ENCODE data around the gene IP6K2.
"Not testable (repeated sequence)": the region's sequence is repeated elsewhere in the genome, so short reads cannot be mapped to it uniquely, and the experiment has no call there.

Gene IP6K2

DNA sequence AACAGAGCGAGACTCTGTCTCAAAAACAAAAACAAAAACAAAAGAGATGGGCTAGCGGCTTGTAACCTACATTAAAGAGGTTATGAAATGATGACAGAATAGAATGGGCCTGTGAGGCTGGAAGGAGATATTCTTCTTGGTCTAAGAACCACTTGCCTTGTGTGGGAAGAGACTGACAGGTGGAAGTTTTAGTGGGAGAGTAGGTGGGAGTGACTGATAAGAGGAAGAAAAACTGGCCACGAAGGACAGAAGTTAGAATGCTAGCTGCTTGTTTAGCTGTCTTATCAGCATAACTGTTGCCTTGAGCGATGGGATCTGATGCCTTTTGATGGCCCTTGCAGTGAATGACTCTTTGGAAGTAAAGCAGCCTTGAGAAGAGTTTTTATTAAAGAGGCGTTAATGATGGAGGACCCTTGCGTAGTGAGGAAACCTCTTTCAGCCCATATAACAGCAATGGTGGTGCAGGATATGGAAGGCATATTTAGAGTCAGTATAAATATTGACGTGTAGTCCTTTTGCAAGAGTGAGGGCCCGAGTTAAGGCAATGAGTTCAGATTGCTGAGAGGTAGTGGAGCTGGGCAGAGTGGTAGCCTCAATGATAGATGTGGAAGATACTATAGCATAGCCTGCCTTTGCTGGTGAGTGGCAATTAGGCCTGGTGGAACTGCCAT is 8.3 kb upstream of the IP6K2 start:
- not testable (repeated sequence) for DNase-seq

DNA sequence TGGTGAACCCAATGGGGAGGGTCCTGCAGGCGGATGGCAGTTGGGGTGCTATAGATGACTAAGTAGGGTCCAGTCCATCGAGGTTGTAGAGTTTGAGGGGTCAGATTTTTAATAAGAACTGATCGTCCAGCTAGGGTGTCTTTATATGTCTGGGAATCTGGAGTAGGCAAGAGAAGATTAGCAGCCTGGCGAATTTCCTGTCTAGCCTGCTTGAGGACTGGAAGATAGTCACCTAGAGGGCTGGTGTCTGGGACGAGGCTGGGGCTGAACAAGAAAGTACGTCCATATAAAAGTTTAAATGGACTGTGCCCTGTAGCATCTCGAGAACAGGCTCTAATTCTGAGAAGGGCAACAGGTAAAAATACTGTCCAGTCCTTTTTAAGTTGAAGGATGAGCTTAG is 6.7 kb upstream of the IP6K2 start:
- DNase-seq: no peak

DNA sequence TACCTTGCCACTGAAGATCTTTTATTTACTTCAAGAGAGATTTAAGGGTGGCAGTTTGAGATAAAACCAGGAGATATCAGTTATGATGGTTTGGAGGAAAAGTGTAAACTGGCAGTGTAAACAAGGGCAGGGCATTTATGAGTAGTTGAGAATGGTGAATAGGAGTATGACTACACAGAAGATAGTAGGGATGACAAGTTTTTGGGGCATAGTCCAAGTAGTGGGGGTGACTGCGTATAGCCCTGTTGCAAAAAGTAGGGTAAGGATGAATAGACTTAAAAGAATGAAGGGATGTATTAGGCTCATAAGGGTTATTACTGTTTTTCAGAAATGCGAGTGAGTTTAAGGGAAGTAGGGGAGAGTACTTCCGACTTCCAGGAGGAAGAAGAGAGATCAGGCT is 6.3 kb upstream of the IP6K2 start:
- not testable (repeated sequence) for DNase-seq

DNA sequence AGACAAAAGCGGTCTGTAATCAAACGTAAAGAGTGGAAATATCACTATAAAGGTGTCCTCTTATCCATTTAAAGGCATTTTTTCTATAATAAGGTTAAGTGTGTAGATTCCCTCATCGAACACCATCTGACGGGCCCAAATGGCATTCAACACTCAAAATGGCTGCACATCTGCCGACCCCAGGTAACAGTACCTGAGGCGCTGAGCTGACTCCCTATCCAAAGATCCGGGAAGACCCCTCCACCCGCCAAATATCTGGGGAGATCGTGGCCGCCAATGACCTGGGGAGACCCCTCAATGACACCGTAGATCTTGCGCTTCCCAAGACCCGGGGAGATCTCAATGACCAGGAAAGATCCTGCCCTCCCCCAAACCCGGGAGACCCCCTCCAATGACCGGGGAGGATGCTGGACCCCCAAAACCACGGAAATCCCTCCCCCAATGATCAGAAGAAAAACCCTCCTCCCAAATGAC is 476 bp downstream of the IP6K2 start:
- DNase-seq: peak; percentile 49

DNA sequence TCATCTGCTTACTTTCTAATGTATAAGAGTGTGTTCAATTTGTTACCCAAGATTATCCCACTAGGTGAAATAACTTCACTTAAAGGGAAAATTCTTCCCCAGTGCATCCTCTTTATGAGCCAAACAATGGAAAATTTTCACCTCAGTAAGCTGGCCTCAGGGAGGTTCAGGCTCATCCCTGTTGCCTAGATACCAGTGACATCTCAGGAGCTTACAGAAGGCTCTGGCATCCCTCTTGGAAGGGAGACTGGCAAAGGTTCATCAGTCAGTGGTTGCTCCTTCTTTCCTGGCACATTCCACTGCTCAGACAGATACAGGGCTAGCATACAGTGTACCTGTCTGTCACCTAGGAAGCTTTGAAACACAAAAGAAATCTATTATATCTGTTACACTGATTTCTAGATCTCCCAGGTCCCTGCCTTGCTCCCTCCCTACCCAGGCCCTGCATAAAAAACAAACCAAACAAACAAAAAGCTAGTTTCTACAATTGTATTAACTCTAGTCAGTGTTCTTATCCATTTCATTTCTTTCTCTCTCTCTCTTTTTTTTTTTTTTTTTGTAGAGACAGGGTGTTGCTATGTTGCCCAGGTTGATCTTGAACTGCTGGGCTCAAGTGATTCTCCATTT is 1.7 kb downstream of the IP6K2 start:
- DNase-seq: no peak

DNA sequence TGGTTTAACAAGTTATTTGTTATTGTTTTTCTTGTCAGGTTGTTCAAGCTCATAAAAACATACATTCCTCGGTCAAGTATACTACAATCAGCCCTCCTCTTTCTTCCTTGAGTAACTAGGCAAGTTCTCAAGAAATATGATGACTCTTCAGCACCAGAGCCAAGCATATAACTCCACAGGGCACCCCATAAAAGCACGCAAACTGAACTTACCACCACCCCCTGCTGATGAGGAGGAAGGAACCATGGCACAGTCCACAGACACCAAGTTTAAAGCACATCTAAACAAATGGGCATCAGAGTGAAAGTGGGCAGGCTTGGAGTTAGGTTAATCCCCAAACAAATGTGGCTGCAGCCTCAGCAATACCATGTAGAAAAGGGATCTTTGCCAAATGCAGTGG is 5.3 kb downstream of the IP6K2 start:
- DNase-seq: no peak

DNA sequence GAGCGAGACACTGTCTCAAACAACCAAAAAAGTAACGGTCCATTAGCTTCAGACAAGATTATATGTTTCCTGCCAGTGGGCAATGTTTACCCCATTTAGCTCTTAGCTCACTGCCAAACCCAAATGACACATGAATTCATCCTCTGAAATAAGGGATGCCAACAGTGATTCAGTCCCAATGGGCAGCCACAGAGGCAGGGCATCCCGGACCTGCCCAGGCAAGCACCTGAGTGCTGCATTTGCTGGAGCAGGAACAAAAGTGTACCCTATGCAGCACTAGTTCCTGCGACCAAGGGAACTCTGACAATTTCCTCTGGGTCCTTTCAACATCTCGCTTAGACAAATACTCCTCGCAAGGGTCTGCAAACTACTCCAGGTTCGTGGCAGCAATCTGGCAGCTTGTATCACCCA is 8.0 kb downstream of the IP6K2 start:
- no peak for DNase-seq

DNA sequence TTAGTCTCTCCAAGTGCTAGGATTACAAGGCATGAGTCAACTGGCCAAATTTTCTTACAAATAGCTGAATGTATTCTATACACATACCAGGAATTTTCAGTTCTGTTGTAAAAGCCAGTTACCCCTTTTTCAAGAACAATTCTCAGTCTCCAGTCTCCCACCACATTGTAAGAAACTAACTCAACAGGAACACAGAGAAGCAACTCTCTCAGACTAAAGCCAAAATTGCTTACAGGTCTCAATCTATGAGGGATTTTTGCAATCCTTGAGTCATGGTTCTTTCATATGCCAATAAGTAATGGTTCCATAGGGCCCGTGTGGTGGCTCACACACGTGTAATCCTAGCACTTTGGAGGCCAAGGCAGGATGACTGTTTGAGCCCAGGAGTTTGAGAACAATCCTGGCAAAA is 8.5 kb downstream of the IP6K2 start:
- no peak for DNase-seq

DNA sequence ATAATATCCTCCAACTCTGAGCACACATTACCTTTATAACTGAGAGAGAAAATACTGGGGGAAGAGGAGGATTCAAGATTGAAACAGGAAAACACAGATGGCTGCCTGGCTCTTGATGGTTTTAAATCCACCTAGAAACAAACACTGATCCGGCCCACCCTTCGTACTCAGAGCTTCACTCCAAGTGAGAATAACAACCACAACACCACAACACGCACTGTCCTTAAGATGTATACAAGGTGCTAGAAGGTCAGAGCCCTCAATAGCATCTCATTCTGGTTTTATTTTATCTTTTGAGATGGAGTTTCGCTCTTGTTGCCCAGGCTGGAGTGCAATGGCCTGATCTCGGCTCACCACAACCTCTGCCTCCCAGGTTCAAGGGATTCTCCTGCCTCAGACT is 9.9 kb downstream of the IP6K2 start:
- DNase-seq: no peak

DNA sequence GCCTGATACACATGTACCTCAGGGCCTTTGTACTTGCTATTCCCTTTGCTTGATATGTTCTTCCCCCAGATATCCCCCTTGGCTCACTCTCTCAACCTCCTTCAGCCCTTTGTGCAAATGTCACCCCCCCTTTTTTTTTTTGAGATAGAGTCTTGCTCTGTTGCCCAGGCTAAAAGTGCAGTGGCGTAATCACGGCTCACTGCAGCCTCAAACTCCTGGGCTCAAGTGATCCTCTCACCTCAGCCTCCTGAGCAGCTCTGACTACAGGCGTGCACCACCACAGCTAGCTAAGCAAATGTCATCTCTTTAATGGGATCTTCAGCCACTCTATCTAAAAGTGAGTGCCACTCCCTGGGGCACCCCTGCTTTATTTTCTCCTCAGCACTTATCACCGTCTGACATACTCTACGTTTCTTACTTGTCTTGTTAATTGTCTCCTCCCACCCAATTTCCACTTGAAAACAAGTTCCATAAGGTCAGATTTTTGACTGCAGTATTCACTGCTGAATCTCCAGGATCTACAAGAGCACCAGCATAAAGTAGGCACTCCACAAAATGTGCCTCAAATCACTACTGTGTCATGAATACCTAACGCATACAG is 14.6 kb downstream of the IP6K2 start:
- DNase-seq: no peak

DNA sequence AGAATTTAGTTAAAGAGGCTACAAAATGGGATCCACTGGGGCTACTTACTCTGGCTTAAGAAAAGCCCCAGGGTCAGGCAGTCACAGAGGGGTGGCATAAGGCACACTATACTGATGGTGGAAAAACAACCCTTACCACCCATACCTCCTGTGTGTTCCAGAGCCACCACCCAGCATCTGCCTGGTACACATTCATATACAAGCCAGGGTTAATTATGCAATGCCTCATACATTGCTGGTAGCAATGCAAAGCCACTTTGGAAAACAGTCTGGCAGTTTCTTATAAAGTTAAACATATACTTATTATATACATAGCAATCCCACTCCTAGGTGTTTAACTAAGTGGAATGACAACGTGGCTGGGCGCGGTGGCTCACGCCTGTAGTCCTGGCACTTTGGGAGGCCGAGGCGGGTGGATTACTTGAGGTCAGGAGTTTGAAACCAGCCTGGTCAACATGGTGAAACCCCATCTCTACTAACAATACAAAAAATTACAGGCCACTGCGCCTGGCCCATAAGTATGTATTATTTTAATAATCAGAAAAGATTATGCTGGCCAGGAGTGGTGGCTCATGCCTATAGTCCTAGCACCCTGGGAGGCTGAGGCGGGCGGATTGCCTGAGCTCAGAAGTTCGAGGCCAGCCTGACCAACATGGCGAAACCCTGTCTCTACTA is 16.2 kb downstream of the IP6K2 start:
- DNase-seq: no peak

DNA sequence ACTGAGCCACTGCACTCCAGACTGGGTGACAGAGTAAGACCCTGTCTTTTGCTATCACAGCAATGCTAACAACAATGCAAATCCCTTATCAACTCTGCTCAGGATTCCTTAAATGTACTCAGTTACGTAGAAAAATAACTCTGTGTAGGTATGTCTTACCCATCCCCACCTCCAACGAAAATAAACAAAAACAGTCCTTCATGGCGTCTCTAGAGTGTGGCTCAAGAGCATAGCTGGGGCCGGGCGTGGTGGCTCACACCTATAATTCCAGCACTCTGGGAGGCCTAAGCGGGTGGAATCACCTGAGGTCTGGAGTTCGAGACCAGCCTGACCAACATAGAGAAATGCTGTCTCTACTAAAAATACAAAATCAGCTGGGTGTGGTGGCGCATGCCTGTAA is 18.1 kb downstream of the IP6K2 start:
- no peak for DNase-seq

DNA sequence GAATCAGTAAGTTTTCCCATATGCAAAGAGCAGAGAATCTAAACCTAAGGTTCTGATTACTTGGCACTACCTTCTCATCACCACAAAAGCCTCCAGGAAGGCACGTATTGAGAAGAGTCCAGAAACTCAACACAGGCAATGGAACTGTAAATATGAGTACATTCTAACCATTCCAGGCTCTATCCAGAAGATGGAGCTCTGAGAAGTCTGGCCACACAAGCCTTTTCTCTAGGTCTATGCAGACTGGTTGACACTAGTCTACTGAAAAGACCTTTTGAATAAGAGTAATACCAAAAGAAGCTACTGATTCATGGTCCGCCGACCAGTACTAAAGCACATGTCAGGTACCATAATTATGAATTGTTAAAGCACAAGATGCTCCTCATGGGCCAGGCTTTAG is 19.1 kb downstream of the IP6K2 start:
- no peak for DNase-seq

DNA sequence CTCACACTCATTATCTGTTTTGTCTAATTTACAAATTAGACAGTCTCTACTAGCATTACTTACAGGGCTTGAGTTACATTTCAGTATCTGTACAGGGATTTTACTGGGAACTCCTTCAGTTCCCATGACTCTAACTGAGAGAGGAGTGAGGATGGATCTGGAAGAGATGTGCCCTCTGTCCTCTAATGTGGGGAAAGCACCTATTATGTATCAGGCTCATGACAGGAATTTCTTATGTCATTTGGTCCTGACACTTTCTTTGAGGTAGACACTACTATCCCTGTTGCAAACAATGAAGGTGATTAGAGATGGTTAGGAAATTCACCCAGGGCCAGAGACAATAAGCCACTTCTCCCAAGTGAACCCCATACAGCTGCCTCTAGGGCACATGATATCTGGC is 20.4 kb downstream of the IP6K2 start:
- DNase-seq: no peak

DNA sequence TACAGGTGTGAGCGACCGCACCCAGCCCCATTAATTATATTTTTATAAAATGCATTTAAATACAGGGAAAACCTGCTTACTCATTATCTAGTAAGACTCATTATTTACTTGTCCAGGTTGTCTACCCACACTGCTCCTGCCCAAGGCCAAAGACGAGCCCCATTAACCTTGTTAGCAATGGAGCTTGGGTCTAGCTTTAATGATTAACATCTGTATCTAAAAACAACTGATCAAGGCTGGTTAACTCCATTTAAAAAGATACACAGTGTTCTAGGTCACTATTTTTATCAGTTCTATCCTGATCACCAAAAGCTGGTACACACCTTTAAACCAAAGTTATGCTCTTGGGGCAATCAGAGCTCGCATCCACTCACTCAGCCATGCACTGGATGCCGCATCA is 20.9 kb downstream of the IP6K2 start:
- DNase-seq: no peak

DNA sequence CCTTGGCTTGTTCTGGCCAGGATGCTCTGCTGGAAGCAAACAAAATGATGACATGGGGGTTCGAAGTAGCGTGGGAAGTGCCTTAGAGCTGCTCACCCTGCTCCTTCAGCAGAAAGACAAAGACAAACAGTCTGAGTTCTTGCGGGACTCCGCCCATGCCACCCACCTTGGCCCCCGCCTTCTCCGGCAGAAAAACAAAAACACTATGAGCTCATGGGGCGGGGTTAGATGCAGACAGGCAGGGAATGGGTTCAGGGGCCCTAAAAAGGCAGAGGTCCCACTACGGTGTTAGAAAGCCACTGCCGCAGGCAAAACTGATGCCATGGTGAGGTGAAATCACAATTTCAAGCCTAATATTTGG is 21.6 kb downstream of the IP6K2 start:
- no peak for DNase-seq

DNA sequence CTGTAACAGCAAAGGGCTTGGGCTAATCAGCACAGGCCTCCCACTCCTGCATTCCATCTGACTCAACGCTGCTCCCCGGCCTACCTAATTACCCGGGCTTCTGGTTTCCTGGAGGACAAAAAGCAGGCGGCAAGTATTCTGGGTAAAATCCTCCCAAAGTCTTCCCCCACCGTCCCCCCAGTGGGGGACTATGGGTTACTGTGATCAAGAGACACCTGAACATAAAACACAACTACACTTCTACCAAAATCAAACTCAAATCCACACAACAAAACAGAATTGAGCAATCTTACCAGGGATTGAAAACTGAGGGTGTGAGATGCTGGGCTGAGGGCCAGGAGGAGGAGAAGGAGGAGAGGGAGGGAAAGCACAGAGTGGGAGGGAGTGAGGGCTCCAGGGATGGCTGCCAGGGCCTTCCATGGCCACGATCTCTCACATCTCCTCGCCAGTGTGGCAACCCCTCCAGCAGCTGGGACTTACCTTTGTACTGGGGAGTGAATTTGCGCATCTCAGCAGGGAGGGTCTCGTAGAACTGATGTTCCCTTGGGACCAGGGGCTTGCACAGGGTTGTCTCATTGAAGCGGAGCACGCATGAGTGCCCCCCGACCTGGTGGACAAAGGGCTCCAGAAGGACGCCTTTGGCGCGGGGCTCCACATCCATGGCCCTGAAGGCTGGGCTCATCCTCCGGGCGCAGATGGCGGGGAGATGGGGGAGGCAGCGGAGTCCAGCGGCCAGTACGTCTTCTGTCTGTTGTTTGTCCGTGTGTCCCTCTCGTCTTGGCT is 22.2 kb downstream of the IP6K2 start:
- no peak for DNase-seq

DNA sequence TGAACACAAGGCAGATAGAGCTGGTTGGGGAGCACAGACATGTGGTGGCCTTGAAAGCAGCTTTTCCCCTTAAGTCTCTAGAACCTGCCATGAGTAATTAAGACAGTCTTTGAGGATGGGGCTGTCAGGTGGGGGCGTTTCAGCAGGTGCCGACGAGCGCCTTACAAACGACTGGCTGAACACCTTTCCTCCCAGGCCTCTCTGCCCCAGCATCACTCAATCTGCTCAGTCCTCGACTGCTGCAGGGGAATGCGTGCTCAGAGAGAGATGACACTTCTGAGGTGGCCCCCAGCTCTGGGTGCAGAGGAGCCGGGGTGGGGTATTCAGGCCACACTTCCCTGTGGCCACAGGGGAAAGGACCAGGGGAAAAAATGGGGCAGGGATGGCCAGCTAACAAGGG is 23.2 kb downstream of the IP6K2 start:
- no peak for DNase-seq

DNA sequence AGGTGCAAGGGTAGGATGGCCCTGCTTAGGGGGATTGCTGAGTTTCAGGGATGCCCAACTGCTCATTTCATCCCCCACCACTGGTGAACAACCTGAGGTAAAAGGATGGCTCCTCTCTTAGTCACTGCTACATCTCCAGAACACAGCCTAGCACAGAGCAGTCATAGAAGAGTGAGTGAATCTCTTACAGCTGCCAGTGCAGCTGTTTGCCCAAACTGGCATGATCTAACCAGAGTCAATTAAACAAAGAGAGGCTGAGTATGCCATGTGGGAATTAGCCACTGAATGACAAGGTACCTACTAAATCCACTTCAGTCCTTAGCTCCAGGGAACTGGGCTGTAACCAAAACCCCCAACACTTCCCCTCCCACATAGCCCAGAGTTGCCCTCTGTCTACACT is 24.5 kb downstream of the IP6K2 start:
- DNase-seq: no peak

DNA sequence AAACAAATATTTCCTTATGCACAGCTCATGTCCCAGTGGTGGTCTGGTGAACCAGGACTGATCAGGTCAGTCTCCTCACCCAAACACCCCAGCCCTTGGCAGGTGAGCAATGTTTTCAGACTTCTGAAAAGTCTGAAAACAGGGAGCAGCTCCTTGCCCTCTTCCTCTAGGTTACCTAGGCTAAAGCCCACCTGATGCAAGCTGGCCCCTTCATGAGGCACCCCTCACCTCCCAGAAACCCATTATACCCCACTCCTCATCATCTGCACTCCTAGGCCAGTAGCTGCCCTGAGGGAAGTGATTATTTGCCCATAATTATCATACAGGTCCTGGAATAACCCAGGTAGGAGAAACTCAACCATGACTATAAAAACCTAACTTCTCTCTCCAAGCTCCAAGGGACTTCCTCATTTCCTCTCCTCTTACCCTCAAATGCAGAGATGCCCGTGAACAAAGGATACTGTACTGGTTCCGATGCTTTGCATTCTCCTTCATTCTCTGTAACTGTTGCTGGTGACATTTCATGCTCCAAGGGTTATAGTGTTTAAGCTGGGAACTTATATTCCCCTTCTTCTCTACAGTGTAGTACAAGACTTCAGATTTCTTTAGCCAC is 26.1 kb downstream of the IP6K2 start:
- DNase-seq: no peak

DNA sequence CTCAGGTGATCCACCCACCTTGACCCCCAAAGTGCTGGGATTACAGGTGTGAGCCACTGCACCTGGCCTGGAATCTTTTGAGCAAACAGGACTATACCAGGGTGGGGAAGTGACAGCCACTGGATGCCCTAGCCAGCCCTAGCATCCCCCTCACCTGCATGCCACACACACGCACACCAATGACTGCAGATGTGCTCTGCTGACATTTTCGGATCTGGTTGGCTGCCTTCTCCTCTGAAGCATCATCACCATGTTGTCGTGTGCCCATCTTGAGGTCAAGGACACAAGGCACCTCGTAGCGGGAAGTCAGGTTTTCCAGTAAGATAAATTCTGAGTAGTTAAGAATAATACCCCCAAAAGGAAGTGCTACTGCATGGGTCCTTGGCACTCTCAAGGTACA is 27.6 kb downstream of the IP6K2 start:
- DNase-seq: no peak

DNA sequence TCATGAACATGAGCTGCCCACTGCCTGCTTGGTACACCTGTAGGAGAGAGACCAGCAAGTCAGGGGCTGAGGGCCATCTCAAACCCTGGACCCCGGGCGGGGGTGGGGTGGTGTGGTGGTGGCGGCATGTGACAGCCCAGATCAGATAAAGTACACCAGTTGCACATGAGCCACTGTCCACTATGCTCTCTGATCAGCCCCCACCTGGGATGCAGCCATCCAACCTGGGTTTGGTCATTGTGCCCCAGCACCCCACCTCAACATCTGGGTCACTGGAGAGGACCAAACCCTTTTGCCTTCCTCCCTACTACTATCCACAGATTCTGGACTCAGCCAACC is 28.3 kb downstream of the IP6K2 start:
- DNase-seq: no peak

All from CD4-positive, alpha-beta T cell treated with Interleukin-21 for 1 hour (primary cell).